Esophagus squamous epithelium (tissue), 4 donors: ENCODE data around the gene KCNQ1.

Source experiments
- CTCF ChIP-seq, 6 experiments: fragments of 450-650 bp in 4 of 6; fragments of 200-600 bp in 2 of 6; sonication (generic) in 2 of 6; IDR thresholded peaks; one replicate each; pipeline ENCODE4 v1.5.1; 2016 to 2019; ENCODE audit warnings: antibody characterized with exemption in 6 of 6, mild to moderate bottlenecking in 4 of 6, moderate library complexity in 4 of 6
- POLR2A ChIP-seq, 4 donors: fragments of 450-650 bp; IDR thresholded peaks; one replicate each; pipeline ENCODE4 v1.6.1; 2017; ENCODE audit warnings: antibody characterized with exemption in 4 of 4, mild to moderate bottlenecking in 4 of 4, moderate library complexity in 3 of 4

- no peak for TF ChIP-seq CTCF (IDR thresholded peaks at IDR 0.05)
- TF ChIP-seq POLR2A (IDR thresholded peaks at IDR 0.05) = no peak
Observed at GRCh38 chr11:2668876-2669275, 224.1 kb downstream of the KCNQ1 start.
